ENCODE data around the gene TTLL3. TPM values are rescaled to one million over a fixed set of nuclear protein-coding genes. Genes with fewer than 3 reads are reported as not detected.
A peak's percentile ranks its signal among the peaks of the same experiment; 100 is the strongest.
"Not testable (repeated sequence)": the region's sequence is repeated elsewhere in the genome, so short reads cannot be mapped to it uniquely, and the experiment has no call there.

The TTLL3 gene
- total RNA-seq, 1 donor from 2014 or later, result 18.8 TPM

DNA sequence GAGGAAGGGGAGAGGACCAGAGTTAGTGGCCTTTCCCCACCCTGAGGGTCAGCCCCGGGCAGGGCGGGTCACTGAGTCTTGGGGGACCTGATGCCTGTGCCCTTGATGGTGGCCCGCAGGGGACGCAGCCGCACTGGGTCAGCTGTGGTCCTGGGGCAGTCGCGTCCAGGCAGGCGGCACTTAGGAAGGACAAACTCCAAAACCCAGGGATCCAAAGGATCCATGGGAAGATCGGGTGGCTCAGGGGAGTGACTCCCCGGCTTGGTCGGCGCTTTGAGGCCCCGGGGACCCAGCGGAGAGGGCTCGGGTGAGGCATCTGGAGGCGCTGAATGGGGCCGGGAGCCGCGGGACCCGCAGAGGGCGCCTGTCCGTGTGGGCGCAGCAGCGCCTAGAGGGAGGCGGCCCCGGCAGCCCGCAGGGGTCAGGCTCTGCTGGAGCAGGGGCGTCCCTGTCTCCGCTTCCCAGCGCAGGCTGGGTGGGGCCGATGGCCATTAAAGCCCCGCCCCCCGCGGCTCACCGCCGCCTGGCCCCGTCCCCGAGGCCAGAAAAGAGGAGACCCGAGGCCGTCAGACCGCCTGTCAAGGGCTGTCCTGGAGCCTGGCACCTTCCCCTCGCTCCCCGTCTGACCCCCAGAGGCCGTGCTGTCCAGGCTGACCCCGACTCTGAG lies 52.5 kb downstream of the TTLL3 start:
- DNase-seq (ENCODE audit: low read depth), result no peak
- Histone ChIP-seq H3K27me3 (ENCODE audit: control insufficient read depth, insufficient read depth, low read length) (no peaks in the 10 kb centered on the region), H3K4me3 (ENCODE audit: low read depth, low read length) (no peak overlapping the region), H3K36me3 (ENCODE audit: control insufficient read depth, insufficient read depth, low read length) (no peaks in the 10 kb centered on the region)
- peak; percentile 42 for TF ChIP-seq CTCF (IDR thresholded peaks at IDR 0.05; ENCODE audit: insufficient read depth, low read length, poor library complexity, severe bottlenecking)

GRCh38 chr3:9863058-9863772 lies 53.2 kb downstream of the TTLL3 start:
- H3K4me3 ChIP-seq (ENCODE audit: low read depth, low read length), result no peak overlapping the region
- TF ChIP-seq CTCF (IDR thresholded peaks at IDR 0.05; ENCODE audit: insufficient read depth, low read length, poor library complexity, severe bottlenecking), result no peak

GRCh38 chr3:9864200-9864927 lies 54.3 kb downstream of the TTLL3 start:
- no peaks in the 10 kb centered on the region for H3K27me3 ChIP-seq (ENCODE audit: control insufficient read depth, insufficient read depth, low read length)
- H3K4me3 ChIP-seq (ENCODE audit: low read depth, low read length), result no peak overlapping the region
- peak; percentile 74 for DNase-seq (ENCODE audit: low read depth)
- no peak for TF ChIP-seq CTCF (IDR thresholded peaks at IDR 0.05; ENCODE audit: insufficient read depth, low read length, poor library complexity, severe bottlenecking)
- H3K36me3 ChIP-seq (ENCODE audit: control insufficient read depth, insufficient read depth, low read length), result no peaks in the 10 kb centered on the region

More at GRCh38 chr3:9863058-9863772, 53.2 kb downstream of the TTLL3 start:
- no peak for DNase-seq (ENCODE audit: low read depth)
- no peaks in the 10 kb centered on the region for H3K27me3 ChIP-seq (ENCODE audit: control insufficient read depth, insufficient read depth, low read length)
- no peaks in the 10 kb centered on the region for H3K36me3 ChIP-seq (ENCODE audit: control insufficient read depth, insufficient read depth, low read length)

DNA sequence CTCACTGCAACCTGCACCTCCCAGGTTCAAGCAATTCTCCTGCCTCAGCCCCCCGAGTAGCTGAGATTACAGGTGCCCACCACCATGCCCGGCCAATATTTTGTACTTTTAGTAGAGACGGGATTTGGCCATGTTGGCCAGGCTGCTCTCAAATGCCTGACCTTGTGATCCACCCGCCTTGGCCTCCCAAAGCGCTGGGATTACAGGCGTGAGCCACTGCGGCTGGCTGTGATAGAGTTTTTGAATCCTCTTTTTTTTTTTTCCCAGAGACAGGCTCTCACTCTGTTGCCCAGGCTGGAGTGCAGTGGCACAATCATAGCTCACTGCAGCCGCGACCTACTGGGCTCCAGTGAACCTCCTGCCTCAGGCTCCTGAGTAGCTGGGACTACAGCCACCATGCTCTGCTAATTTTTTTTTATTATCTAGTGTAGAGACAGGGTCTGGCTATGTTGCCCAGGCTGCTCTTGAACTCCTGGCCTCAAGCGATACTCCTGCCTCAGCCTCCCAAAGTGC lies 55.1 kb downstream of the TTLL3 start:
- H3K27me3 ChIP-seq (ENCODE audit: control insufficient read depth, insufficient read depth, low read length); DNase-seq (ENCODE audit: low read depth); H3K36me3 ChIP-seq (ENCODE audit: control insufficient read depth, insufficient read depth, low read length); H3K4me3 ChIP-seq (ENCODE audit: low read depth, low read length): not testable (repeated sequence)

GRCh38 chr3:9866639-9867038 lies 56.6 kb downstream of the TTLL3 start:
- no peak for DNase-seq (ENCODE audit: low read depth)
- Histone ChIP-seq H3K36me3 (ENCODE audit: control insufficient read depth, insufficient read depth, low read length) (no peaks in the 10 kb centered on the region), H3K4me3 (ENCODE audit: low read depth, low read length) (no peak overlapping the region), H3K27me3 (ENCODE audit: control insufficient read depth, insufficient read depth, low read length) (no peaks in the 10 kb centered on the region)
- TF ChIP-seq CTCF (IDR thresholded peaks at IDR 0.05; ENCODE audit: insufficient read depth, low read length, poor library complexity, severe bottlenecking), result no peak

GRCh38 chr3:9867106-9867505 lies 57.0 kb downstream of the TTLL3 start:
- no peaks in the 10 kb centered on the region for H3K36me3 ChIP-seq (ENCODE audit: control insufficient read depth, insufficient read depth, low read length)
- no peak for DNase-seq (ENCODE audit: low read depth)
- no peak for TF ChIP-seq CTCF (IDR thresholded peaks at IDR 0.05; ENCODE audit: insufficient read depth, low read length, poor library complexity, severe bottlenecking)
- H3K4me3 ChIP-seq (ENCODE audit: low read depth, low read length), result no peak overlapping the region
- H3K27me3 ChIP-seq (ENCODE audit: control insufficient read depth, insufficient read depth, low read length), result no peaks in the 10 kb centered on the region

Measured in kidney epithelial cell (primary cell).